MG63 (cell line): ENCODE measurements around the gene HSD11B1L. TPM values are rescaled to one million over a fixed set of nuclear protein-coding genes. Genes with fewer than 3 reads are reported as not detected.
"Not testable (repeated sequence)": the region's sequence is repeated elsewhere in the genome, so short reads cannot be mapped to it uniquely, and the experiment has no call there.

Experiments
- DNase-seq: peaks from one replicate; pipeline ENCODE4 v3.0.0-alpha.2; 2020
- H3K27me3 ChIP-seq: fragments of 250-450 bp; sonication (Bioruptor Pico); 2 replicates; pipeline ENCODE4 v1.5.1; 2020; ENCODE audit warnings: mild to moderate bottlenecking, moderate library complexity
- H3K36me3 ChIP-seq: fragments of 250-450 bp; sonication (Bioruptor Pico); 2 replicates; pipeline ENCODE4 v1.5.1; 2020; ENCODE audit warnings: mild to moderate bottlenecking, moderate library complexity
- H3K4me3 ChIP-seq: fragments of 250-450 bp; sonication (Bioruptor Pico); 2 replicates; pipeline ENCODE4 v1.5.1; 2020; ENCODE audit warnings: mild to moderate bottlenecking, moderate library complexity
- H3K9me3 ChIP-seq: fragments of 250-450 bp; sonication (Bioruptor Pico); 2 replicates; pipeline ENCODE4 v1.5.1; 2020; ENCODE audit warnings: mild to moderate bottlenecking, moderate library complexity
- total RNA-seq: library from RNA; depleted of rRNA; stranded (reverse); fragments of >200 nt; shearing (Covaris generic); gene quantifications from 2 replicates; pipeline ENCODE4 v1.2.3, GENCODE V29; 2014; ENCODE audit warnings: low replicate concordance

The HSD11B1L gene
- total RNA-seq, 1 experiment from 2014 or later, result 5.8 TPM

DNA sequence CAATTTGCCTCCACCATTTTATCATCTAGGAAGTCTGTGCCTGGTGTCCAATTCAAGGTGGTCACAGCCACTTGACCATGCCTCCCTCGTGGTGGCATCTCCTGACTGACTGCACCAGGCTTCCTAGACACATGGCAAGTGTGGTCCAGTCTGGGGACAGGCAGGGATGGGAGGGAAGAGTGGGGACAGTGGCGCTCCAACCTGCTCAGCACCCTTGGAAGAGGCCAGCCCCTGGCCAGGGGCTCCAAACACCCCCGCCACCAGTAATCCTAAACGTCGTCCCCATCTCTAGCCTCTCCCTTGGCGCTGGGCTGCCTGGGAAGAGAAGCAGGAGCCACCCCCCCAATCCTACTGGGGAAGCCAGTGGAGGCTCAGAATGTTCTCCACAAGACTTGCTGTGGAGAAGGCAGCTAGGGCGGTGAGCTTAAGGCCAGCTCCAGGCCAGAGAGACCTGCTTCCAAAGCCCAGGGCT lies 11.9 kb downstream of the HSD11B1L start:
- H3K27me3 ChIP-seq, result no peaks in the 10 kb centered on the region
- H3K36me3 ChIP-seq, result peaks cover 36% of the 10 kb centered on the region
- H3K4me3 ChIP-seq, result no peak overlapping the region; the same call in 1 of the 2 replicates
- no peaks in the 10 kb centered on the region for H3K9me3 ChIP-seq
- DNase-seq, result no peak

DNA sequence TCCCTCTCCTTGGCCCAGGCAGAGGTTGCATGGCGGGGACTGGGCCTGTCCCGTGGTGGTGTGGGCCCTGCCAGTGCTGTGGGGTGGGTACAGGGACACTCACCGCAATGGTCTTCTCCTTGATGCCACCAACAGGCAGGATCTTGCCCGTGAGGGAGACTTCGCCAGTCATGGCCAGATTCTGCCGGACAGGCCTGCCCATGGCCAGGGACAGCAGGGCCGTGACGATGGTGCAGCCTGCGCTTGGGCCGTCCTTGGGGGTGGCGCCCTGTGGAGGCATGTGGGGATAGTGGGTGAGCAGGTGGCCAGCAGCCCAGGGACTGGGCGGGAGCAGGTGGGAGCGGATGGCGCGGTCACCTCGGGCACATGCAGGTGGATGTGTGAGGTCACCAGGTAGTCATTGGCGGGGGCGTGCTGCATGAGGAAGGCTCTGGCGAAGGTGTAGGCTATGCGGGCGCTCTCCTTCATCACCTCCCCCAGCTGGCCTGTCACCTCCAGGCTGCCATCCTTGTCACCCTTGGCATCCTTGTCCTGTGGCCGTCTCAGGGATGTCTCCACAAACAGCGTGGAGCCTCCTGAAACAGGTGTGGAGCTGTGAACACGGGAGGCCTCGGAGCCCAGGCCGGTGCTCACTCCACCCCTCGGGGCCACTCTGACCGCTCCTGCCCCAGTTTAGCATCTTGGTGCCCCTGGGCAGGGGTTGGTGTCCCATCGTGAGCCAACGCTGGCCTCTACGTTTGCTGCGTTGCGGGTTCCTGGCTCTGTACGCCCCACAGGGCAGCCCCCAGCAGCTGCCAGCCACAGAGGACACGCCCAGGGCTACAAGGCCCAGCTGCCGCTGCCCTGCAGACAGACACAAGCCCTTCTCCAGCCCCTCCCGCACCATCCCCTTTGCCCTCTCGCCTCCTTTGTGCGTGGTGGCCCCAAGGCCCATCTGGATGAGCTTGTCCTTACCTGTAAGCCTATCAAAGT lies 12.7 kb downstream of the HSD11B1L start:
- H3K4me3 ChIP-seq, result no peak overlapping the region
- H3K36me3 ChIP-seq, result peaks cover 36% of the 10 kb centered on the region
- no peaks in the 10 kb centered on the region for H3K9me3 ChIP-seq
- H3K27me3 ChIP-seq, result no peaks in the 10 kb centered on the region
- no peak for DNase-seq

DNA sequence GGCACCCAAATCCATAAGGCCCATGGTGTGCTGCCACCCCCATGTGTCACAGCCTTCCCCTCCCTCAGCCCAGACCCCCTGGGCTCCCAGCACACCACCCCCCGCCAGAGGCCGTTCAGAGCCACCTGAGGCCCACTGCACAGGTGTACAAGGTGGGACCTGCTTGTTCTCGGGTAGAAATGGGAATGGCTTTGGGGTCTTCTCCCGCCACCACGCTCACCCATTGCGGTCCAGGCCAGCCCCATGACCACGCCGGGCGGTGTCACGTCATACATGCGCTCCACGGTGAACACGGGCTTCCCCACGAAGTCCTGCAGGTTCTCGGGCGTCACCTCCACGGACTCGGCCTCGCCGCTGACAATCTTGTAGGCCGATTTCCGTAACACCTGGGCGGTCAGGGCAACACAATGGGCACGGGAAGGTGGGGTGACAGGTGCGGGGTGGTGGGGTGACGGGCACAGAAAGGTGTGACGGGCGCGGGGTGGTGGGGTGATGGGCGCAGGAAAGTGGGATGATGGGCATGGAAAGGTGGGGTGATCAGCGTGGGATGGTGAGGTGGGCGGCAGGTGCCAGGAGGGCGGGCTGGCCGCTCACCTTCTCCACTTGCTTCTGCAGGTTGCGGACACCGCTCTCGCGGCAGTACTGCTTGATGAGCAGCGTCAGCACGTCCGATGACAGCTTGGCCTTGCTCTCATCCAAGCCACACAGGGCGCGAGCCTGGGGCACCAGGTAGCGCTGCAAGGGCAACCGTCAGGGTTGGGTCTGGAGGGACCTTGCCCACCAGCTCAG lies 13.5 kb downstream of the HSD11B1L start:
- no peak for DNase-seq
- no peak overlapping the region for H3K4me3 ChIP-seq
- H3K9me3 ChIP-seq, result no peaks in the 10 kb centered on the region
- H3K27me3 ChIP-seq, result no peaks in the 10 kb centered on the region
- peaks cover 36% of the 10 kb centered on the region for H3K36me3 ChIP-seq

DNA sequence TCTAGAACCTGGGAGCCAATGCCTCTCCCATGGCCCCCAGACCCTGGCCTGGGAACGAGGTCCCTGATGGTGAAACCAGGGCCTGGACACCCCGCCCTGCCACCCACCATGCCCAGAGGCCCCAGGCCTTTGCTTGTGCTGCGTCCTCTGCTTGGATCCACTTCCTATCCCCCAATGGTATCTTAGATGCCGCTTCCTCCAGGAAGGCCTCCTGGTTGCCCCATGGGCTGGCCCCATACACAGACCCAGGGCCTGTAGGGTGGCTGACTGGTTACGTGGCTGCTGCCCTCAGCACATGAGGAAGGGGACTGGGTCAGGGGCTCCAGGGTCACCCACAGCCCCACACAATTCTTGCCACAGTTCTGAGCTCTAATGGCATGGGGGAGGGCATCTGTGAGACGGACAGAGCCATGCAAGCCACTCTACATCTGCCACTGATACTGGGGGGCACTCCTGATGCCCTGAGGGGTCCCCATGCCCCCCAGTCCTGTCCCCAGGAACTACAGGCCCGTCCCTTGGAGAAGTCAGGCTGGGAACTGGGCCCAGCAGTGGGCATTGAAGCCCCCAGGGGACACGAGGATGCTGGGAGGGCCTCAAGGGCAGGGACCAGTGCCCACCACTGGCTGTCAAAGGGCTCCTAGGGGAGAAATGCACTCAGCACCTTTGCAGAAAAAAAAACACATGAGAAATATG lies 14.3 kb downstream of the HSD11B1L start:
- Histone ChIP-seq H3K36me3 (peaks cover 40% of the 10 kb centered on the region), H3K4me3 (no peak overlapping the region)
- no peak for DNase-seq

DNA sequence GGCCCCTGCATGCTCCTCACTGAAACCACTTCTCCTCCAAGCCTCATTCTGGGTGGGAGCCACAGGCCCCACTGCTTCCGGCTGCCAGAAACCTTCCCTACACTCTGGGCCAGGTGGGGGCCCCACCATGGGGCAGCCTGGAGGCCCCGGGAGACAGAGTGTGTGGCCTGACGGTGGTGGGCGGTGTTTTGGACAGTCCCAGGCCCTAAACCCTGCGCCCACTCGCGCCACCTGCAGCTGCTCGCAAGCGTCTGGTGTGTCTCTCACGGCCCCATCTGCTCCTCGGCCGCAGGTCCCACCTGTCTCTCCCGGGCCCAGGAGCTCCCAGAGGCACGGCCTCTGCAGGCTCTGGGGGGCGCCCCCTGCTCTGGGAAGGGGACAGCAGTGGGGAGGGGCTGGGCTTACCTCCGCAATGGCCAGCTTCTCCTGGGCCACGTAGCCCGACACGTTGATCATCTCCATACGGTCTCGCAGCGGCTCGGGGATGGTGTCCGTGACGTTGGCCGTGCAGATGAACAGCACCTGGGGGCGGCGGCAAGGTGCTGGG lies 14.9 kb downstream of the HSD11B1L start:
- H3K9me3 ChIP-seq, result no peaks in the 10 kb centered on the region
- H3K4me3 ChIP-seq, result no peak overlapping the region
- no peaks in the 10 kb centered on the region for H3K27me3 ChIP-seq
- H3K36me3 ChIP-seq, result peaks cover 36% of the 10 kb centered on the region
- no peak for DNase-seq

More for the DNA sequence above, 14.3 kb downstream of the HSD11B1L start:
- Histone ChIP-seq H3K9me3 (no peaks in the 10 kb centered on the region), H3K27me3 (no peaks in the 10 kb centered on the region)

DNA sequence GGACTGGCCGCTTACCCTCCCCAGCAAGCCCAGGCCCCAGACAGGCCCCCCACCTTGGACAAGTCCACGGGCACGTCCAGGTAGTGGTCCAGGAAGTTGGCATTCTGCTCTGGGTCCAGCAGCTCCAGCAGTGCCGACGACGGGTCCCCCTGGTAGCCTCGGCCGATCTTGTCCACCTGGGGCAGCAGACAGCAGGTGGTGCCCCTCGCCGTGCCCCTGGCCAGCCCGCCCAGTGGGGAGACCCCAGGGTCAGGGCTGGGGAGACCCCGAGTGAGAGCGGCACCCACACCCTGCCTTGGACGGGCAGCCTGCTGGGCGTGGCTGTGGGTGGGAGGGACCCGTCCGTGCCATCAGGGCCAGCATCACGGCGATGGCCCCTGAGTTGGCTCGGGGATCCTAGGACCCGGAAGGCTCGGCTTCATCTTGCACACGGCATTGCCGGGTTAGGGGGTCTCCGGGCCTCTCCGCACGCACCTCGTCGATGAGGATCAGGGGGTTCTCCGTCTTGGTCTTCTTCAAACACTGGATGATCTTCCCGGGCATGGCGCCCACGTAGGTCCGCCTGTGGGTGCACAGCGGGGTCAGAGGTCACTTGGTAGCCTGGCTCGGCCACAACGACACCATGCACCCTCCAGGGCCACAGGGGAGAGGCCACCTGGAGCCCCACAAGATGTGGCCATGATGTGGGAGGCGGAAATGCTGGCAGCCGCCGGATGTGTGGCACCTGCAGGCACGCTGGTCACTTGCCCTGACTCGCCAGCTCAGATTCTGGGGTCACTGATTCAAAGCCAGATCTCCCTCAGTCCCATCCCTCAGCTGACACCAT lies 15.6 kb downstream of the HSD11B1L start:
- peaks cover 32% of the 10 kb centered on the region for H3K36me3 ChIP-seq
- no peaks in the 10 kb centered on the region for H3K9me3 ChIP-seq
- no peak for DNase-seq
- no peaks in the 10 kb centered on the region for H3K27me3 ChIP-seq
- no peak overlapping the region for H3K4me3 ChIP-seq

DNA sequence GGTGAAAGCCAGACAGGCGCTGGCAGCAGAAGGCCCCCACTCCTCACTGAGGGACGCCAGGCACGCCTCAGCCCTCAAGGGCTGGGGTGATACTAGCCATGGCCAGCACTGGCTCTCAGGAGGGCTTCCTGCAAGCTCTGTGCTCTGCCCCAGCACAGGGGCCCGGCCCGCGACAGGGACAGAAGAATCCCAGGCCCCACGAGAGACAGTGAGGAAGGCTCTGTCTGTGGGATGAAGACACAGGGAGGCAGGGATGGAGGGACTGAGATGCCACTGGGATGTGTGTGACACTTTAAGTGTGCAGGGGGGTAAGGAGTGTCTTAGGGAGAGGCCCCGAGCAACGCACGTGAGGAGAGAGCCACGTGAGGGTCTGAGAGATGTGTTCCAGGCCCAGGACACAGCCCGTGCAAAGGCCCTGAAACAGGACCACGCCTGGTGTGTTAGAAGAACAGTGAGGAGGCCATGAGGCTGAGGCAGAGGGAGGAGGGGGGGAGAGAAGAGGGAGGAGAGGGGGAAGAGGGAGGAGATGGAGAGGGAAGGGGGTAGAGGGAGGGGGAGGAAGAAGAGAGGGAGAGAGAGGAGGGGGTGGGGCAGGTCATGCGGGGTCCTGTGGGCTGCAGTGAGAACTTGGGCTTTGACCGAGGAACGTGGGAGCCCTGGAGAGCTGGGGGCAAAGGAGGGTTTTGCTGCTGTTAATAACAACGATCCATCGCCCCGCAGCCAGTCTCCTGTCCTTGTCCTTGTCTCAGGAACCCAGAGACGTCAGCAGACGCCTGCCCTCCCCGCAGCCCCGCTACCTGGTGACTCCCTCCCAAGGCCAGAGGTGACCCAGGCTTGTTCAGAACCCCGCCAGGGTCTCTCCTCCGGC lies 16.4 kb downstream of the HSD11B1L start:
- Histone ChIP-seq H3K36me3 (peaks cover 23% of the 10 kb centered on the region), H3K27me3 (no peaks in the 10 kb centered on the region), H3K4me3 (no peak overlapping the region), H3K9me3 (no peaks in the 10 kb centered on the region)
- no peak for DNase-seq

DNA sequence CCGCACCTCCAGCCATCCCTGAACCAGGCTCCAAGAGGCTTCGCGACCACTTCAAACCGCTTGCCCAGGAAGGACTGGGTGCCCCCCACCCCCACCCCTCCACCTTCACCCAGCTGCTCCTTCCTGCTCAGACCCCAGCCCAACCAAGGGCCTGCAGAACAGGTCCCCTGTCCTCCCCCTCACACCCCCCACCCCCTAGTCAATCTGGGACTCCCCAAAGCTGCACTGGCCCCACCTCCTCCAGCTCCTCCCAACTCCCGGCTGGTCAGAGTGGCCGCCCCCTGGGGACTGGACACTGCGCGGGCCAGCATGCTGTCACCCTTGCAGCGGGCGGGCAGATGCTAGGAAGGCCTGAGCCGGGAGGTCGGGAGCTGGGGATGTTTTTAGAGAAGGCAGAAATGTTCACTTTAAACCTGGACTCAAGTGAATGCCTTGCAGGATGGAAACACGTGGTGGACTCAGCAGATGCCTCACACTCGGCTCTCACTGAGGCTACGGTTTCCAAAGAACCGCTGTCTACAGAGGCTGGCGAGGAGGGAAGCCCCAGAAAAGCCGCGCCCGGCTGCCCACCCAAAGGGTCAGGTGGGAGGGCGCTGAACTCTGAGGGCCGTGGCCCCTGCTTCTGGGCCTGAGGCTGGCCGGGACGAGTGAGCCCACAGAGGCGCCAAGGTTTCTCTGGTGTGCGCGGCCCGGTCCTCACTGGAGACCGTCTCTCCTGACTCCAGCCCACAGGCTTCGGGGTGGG lies 17.2 kb downstream of the HSD11B1L start:
- H3K4me3 ChIP-seq, result no peak overlapping the region
- H3K36me3 ChIP-seq, result peaks cover 15% of the 10 kb centered on the region; the same call in 1 of the 2 replicates
- no peak for DNase-seq
- no peaks in the 10 kb centered on the region for H3K27me3 ChIP-seq
- no peaks in the 10 kb centered on the region for H3K9me3 ChIP-seq

DNA sequence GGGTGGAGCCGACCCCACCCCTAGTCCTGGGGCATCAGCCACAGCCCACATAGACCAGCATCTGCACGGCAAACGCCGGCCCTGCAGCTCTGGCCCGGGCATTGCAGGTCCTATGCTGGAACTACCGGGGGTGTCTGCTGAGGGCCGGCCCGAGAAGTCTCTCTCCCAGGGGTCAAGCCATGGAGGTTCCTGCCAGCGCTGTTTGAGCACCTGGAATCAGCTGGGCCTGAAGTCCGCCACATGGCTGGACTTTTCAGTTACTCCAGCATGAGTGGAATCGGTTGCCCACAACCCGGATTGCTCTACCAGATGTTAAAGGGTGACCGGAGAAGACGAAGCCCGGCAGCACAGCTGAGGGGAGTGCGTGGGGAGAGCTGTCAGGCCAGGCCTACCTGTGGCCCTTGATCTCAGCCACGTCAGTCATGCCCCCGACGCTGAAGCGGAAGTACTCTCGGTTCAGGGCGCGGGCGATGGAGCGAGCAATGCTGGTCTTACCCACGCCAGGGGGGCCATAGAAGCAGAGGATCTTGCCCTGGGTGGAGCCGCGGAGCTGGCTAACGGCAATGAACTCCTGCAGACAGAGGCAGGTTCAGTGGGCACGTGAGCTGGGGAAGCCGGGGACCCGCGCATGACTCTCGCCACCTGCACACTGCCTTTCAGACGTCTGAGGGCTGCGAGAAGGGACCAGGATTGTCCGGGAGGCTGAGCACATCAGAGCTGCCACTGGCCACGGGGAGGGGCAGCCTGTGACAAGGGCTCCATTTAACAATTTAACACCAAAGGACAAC lies 18.0 kb downstream of the HSD11B1L start:
- Histone ChIP-seq H3K36me3 (peaks cover 17% of the 10 kb centered on the region; the same call in 1 of the 2 replicates), H3K27me3 (no peaks in the 10 kb centered on the region), H3K4me3 (no peak overlapping the region), H3K9me3 (no peaks in the 10 kb centered on the region)
- no peak for DNase-seq

DNA sequence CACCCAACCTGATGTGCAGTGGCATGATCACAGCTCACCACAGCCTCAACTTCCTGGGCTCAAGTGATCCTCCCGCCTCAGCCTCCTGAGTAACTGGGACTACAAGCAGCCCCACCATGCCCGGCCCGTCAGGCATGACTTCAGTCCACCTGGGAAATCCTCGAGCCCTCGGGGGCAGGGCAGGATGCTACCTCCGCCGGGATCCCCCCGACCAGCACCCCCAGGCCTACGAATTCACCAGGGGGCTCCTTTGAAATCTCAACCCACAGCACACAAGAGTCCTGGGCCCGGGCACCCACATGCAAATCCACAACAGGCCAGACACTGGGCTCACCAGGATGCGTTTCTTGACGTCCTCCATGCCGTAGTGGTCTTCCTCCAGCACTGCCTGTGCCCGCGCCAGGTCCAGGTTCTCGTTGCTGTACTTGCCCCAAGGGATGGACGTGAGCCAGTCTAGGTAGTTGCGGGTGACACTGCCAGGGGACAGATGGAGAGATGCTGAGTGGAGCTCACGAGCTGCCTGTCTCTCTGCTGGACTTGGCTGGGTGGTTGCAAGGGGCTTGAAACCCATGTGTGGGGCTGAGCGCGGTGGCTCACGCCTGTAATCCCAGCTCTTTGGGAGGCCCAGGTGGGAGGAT lies 19.7 kb downstream of the HSD11B1L start:
- no peaks in the 10 kb centered on the region for H3K27me3 ChIP-seq
- DNase-seq, result no peak
- no peaks in the 10 kb centered on the region for H3K9me3 ChIP-seq
- H3K36me3 ChIP-seq, result peaks cover 17% of the 10 kb centered on the region
- no peak overlapping the region for H3K4me3 ChIP-seq

DNA sequence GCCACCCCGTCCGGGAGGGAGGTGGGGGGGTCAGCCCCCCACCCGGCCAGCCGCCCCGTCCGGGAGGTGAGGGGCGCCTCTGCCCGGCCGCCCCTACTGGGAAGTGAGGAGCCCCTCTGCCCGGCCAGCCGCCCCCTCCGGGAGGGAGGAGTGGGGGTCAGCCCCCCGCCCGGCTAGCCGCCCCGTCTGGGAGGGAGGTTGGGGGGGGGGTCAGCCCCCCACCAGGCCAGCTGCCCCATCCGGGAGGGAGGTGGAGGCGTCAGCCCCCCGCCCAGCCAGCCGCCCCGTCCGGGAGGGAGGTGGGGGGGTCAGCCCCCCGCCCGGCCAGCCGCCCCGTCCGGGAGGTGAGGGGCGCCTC lies 21.2 kb downstream of the HSD11B1L start:
- H3K36me3 ChIP-seq, result peaks cover 28% of the 10 kb centered on the region
- not testable (repeated sequence) for H3K9me3 ChIP-seq, H3K27me3 ChIP-seq, H3K4me3 ChIP-seq, DNase-seq

DNA sequence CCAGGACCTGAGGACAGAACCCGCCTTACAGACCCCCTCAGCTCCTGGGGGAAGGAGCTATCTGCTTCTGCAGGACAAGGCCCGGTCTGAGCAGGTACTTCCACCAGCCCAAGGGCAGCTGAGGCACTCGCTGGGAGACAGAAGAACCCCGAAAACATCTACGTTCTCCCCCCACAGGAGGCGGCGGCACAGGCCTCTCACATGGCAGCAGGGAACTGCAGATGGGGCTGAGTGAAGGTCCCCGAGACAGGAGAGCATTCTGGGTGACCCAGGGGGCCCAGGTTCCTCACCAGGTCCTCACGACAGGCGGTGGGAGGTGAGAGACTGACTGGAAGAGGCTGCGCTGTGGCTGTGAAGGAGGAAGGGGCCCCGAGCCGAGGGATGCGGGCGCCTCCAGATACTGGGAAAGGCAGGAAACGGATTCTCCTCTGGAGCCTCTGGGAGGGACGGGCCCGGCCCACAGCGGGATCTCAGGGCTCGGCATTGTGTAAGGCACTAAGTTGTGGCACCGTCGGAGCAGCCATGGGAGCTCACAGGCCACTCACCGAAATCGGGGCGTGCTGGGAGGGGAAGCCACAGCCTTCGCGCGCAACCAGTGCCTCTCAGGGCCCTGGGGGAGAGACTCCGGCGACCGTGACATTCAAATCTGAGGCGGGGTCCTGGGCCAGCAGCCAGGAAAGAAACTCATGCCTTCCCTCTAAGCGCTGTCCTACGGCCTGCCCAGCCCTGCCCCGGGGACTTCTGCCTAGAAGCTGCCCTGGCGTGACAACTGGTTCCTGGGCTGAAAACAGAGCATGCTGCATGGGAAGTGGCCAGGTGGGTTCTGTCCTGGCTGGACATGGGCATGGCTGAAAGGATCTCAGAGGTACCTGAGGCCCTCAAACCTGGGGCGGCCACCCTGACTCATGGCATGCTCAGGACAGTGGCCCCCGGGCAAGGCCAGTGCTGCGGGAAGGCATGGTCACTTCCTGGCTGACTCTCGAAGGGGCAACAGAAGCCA lies 23.3 kb downstream of the HSD11B1L start:
- no peak for DNase-seq
- Histone ChIP-seq H3K36me3 (peaks cover 28% of the 10 kb centered on the region), H3K9me3 (no peaks in the 10 kb centered on the region), H3K4me3 (no peak overlapping the region), H3K27me3 (no peaks in the 10 kb centered on the region)
